Activated T-helper 1 cell treated with Interleukin-2 at 50 U/mL for 16 hours (primary cell): ENCODE measurements around the gene PTPRT.

Source experiments
- DNase-seq: peaks from one replicate; pipeline ENCODE4 v3.0.0-alpha.2; 2020; ENCODE audit warnings: low read depth

The PTPRT gene

DNA sequence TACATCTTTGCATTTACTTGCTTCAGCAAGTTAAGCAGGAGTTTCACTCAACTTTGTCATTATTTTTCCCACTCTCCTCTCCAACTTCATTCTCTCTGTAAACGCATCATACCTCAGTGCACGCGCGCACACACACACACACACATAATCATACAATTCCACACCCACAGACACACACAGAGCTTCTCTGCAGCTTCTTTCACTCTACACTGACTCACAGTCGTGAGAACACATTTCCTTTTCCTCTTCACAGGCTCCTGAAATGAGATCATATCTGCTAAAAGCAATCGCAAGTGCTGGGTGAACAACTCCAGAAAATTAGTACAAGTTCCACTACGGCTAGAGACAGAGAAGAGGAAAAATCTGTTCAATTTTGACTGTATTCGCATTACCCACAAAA, 215.4 kb downstream of the PTPRT start:
- DNase-seq = no peak

GRCh38 chr20:42972591-42972990, 217.1 kb downstream of the PTPRT start:
- DNase-seq = no peak

GRCh38 chr20:42968746-42969145, 221.0 kb downstream of the PTPRT start:
- no peak for DNase-seq

GRCh38 chr20:42963796-42964195, 225.9 kb downstream of the PTPRT start:
- no peak for DNase-seq

- no peak for DNase-seq
Observed at GRCh38 chr20:42961771-42962170, 227.9 kb downstream of the PTPRT start.

- DNase-seq = no peak
Observed at GRCh38 chr20:42959996-42960395, 229.7 kb downstream of the PTPRT start.

DNA sequence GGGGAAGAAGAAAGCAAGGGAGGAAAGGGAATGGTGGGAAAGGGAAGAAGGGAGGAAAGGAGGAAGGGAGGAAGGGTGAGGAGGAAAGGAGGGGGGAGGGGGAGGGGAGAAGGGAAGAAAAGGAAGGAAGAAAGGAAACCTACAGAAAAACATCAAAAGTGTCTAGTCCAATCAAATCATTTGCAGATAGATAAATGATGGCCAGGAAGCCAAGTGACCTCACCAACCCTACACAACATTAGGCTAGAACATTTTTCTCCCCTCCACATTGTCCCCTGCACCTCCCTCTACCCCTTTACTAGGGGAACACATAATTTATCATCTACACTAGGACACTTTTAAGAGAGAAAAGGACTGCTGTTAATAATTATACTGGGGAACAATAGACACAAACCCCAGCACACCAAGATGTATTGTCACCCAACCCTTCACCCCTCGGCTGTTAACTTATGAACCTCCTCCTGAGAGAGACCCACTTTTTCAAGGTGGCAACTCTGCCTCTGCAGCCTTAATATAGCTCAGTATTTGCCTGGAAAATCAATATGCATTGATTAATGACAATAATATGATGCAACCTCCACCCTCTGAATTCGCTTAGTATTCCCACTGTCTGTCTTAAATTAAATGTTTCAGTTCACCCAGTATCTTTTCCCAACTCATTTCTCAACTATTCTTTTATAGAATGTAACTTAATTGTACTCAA, 231.2 kb downstream of the PTPRT start:
- DNase-seq = no peak

DNA sequence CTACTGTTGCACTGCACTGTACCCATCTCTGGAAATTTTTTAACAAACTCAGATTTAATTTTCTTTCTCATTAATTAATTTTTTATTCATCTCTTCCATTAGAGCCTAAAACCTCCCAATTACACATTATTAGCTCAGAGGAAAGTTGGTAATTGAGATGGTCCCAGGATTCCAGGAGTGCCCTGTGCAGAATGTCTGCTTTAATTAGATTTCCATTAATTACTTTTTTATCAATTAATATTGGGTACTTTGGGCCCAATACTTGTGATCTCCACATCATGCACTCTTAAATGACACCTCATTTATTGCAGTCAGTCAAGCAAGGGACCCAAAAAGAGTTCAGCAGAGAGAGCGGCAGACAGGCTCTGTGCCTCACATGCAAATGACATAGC, 232.0 kb downstream of the PTPRT start:
- no peak for DNase-seq

DNA sequence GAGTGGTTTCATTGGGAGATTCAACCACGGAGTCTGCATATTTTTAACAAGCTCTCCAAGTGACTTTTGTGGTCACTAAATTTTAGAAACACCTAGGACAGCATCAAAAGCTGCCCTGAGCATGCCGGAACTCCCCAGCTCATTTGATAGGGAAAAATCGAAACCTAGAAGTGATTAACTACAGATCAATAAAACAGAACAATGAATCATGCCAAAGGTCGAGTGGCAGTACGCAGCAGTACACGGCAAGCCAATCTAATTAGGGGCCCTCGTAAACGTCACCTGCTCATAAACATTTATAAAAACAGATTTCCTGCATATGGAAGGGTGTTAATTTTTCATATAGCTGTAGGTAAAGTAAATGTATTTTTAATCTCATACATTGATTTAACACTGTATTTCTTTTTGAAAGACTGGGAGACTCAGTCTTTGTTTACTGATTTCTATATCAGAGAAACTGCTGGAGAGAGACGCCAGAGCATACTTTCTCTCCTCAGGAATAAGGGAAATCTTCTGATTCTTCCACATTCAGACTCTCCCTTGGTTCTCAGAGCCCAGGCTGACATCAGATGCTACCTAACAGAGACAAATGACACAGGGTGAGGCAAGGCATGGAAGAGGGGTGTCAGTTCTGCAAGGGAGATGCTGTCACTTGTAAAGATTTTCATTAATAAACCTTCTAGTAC, 232.5 kb downstream of the PTPRT start:
- no peak for DNase-seq

DNA sequence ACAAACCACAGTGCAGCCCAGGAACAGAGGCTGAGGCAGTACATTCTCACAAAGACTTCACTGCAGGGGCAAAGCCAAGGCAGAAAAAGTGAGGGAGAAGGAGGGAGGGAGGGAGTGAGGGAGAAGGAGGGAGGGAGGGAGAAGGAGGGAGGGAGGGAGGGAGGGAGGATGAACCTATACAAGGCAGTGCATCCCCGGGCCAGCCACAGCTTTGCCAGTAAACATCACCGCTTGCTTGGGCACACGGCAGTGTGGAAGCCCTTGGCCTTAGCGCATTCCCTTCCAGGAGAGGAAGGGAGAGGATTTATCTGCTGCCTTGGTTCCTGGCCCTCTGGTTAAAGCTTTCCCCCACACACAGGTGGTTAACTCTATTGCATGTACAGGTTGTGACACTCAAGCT, 234.0 kb downstream of the PTPRT start:
- no peak for DNase-seq

- DNase-seq = no peak
Observed at GRCh38 chr20:42954951-42955350, 234.8 kb downstream of the PTPRT start.

DNA sequence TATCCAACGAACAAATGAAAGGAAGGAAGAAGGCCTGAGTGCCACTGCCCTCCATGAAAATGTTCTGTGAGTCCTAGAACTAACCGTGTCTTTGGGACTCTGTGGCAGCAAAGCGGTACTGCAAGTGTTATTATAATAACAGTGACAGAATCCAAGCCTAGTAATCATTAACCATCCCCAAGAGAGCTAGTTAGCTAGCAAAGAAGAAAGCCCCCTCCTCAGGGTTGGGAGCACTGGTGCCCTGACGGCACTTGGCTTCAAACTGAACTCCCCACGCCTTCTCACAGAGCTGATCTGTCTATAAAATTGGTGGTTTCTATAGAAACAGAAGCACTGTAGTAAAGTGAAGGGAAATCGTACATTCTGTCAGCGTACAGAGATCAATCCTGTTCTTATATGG, 239.8 kb downstream of the PTPRT start:
- no peak for DNase-seq

GRCh38 chr20:42945234-42945994, 244.3 kb downstream of the PTPRT start:
- DNase-seq = no peak

- no peak for DNase-seq
Observed at GRCh38 chr20:42941629-42942028, 248.1 kb downstream of the PTPRT start.

GRCh38 chr20:42938441-42939205, 251.1 kb downstream of the PTPRT start:
- no peak for DNase-seq

GRCh38 chr20:42936482-42936881, 253.2 kb downstream of the PTPRT start:
- no peak for DNase-seq

GRCh38 chr20:42924215-42924614, 265.5 kb downstream of the PTPRT start:
- no peak for DNase-seq

DNA sequence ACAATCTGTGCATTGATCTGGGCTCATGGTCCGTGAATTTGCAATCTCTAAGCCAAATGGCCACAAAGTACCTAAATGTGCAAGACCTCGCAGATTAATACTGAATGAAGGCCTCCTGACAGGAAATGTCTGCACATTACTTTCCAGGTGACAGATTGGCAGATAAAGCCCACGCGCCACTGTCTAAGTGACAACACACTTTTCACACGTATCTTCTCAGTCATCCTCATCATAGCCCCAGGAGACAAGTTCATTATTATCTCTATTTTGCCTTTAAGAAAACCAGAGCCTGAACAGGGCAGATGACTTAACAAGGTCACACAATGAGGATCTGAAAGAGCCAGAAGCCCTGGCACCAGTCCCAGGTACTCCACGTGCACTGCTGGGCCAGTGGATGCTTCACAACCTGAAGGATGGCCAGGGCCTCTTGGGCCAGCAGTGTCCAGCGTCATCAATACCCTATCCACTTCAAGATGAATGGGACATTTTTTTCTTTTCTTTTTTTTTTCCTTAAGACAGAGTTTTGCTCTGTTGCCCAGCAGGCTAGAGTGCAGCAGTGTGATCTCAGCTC, 266.3 kb downstream of the PTPRT start:
- no peak for DNase-seq

- DNase-seq = no peak
Observed at GRCh38 chr20:42920776-42921175, 268.9 kb downstream of the PTPRT start.

DNA sequence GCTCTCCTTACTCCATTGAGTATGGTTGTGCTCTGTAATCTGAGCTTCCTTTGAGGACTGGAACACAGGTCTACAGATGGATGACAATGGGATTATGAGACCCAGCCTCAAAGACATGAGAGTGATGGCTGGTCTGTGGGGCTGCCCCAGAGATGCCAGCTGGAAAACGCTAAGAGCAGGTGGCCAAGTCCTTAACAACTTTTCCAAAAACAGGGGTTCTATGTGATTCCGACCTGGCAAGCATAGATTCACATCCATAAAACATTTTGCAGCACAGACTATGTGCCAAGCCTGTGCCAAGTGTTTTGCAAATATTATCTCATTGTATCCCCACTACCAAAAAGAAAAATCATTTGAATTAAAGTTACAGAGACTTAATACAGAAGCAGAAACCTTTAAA, 270.4 kb downstream of the PTPRT start:
- no peak for DNase-seq

DNA sequence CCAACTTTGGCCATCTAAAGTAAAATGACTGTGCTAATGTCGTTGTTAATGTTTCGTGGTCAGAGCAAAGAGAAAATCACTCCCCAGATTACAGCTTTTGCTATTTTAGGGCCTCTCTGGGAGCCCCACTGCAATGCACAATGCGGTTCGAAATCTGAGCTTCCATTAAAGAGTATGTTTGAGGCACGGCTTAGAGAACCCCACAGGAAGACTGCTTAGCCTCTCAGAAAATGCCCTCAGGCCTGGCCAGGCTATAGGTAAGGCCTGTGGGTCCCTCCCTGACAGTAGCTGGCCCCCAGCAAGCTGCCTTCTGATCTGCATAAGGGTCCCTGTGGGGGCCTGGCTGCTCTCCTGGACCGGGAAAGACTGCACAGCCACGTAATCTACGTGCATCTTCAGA, 274.6 kb downstream of the PTPRT start:
- no peak for DNase-seq

DNA sequence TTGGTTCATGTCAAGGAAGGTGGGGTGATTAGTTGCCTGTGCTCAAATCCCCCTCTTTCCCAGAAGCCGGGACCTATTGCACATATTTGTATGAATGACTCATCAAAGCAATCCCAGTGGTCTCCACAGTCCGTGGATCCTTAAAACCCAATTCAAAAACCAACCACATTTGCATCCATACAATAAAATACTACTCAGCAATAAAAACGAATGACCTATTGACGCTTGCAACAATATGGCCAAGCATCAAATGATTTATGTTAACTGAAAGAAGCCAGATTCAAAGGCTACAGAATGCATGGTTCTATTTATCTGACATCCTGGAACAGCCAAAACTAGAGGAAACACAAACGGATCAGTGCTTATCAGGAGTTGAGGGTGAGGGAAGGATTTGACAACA, 275.4 kb downstream of the PTPRT start:
- DNase-seq = no peak
